ENCODE data around the gene RASAL2.
"Not testable (repeated sequence)": the region's sequence is repeated elsewhere in the genome, so short reads cannot be mapped to it uniquely, and the experiment has no call there.

Gene RASAL2

DNA sequence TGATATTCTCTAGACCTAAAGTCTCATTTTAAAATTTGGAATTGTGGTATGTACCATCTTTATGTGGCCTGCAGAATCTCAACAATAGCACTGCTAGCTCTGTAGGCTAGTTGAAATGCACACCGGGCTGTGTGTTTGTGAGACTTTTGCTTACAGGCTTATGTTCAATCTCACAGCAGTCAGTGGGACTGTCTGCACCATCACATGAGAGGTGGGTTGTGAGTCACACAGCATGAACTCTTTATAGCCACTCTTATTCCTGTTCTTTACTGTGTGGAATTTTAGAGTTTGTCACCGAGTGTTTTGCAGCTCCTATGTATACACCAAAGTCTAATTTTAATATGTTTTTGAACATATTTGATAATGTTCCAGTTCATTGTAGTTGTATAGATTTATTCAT is 74.6 kb downstream of the RASAL2 start:
- no peak for DNase-seq

DNA sequence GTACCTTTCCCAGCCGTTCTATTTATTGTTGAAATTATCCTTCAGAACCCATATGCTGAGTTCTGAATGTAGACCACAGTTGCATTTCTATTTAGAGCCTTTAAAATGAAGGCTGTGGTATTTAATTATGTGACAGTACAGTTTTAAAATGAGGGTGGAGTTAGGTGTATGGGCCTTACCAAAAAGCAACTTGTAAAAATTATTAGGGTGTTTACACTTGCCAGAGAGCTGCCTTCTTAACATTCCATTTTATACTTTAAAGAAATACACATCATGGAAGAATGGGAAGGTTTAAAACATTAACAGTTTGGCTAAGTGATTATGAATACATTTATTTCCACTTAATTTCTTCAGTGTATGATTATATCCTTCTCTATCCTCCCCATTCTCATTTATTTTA is 75.7 kb downstream of the RASAL2 start:
- no peak for DNase-seq

DNA sequence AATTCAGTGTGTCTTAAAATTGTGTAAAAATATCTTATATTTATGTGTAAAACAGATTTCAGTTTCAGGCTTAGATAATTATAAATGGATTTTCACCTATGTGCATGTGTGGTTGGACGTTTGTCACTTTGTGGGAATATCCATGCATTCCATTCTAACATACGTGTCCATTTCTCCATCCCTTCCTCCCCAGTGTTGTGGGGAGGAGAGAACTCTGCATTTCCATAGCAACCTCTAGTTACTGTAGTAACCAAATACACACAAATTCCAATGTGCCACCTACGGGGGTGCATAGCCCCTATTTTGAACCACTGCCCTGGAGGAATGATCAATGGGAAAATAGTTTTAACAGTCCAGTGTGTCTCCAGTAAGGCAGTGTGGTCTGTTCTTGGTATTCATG is 79.0 kb downstream of the RASAL2 start:
- no peak for DNase-seq

DNA sequence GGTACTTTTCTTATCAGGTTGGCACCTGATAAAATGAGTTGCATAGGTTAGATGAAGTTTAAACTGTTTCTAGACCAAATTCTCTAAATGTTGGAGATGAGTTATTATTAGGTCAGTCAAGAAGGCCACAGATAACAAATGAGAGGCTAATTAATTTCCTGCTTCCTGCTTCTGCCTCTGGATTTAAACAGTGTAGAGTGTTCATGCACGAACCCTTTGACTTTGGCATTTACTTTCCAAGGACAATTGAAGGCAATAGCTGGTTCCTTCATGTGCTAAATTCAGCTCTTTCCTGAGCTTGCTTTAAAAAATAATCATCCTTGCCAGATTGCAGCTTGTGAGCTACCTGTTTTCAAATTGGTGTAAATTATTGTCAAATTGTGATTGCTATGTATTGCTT is 80.6 kb downstream of the RASAL2 start:
- DNase-seq: no peak

DNA sequence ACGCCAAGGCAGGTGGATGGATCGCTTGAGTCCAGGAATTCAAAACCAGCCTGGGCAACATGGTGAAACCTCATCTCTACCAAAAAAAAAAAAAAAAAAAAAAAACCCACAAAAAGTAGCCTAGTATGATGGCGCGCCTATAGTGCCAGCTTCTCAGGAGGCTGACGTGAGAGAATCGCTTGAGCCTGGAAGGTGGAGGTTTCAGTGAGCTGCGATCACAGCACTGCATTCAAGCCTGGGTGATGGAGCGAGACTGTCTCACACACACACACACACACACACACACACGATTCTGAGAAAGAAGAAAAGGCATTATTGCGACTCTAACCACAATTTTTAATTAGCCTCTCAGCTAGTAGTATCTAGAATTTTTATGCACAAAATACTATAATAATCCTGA is 86.5 kb downstream of the RASAL2 start:
- DNase-seq: no peak

DNA sequence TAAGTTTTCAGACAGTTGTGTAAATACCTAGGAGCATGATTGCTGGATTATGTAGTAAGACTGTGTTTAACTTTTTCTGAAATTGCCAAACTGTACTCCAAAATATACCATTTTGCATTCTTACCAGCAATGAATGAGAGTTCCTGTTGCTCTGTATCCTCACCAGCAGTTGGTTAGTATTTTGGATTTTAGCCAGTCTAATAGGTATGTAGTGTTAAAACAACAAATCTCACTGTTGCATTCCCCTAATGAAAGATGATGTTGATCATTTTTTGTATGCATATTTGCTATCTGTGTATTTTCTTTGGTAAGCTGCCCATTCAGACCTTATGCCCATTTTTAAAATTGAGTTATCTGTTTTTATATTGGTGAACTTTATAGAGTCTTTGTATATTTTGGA is 89.9 kb downstream of the RASAL2 start:
- DNase-seq: no peak

DNA sequence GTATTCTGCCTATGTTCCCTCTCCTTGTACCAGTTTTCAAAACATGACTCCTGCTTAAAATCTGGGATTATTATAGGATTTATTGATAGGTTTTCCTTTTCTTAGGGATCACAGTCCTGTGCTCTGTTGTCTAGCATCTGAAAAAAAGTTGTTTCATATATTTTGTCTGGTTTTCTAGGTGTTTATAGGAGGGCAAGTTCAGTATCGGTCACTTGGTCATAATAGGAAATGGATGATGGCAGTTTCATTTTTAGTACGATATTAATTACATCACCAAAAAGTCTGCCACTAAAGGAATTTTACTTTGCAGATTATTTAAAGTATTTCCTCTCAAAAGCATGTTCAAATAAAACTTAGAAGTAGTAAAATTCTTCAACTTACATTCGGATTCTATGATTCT is 94.4 kb downstream of the RASAL2 start:
- no peak for DNase-seq

DNA sequence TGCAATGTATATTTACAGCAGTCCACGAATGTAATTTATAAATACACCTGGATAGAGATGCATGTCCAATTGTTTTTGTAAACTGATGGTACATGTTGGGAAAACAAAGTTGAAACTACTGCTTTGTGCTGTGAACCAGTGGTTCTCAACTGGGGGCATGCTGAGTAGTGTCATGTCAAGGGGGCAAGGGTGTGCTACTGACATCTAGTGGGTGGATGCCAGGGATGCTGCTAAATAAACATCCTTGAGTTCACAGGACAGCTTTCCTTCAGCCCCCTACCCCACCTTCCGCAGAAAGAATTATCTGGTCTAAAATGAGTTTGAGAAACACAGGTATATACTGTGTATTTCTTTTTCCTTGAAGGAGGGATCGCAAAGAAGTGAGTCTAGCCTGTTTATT is 95.9 kb downstream of the RASAL2 start:
- DNase-seq: no peak

DNA sequence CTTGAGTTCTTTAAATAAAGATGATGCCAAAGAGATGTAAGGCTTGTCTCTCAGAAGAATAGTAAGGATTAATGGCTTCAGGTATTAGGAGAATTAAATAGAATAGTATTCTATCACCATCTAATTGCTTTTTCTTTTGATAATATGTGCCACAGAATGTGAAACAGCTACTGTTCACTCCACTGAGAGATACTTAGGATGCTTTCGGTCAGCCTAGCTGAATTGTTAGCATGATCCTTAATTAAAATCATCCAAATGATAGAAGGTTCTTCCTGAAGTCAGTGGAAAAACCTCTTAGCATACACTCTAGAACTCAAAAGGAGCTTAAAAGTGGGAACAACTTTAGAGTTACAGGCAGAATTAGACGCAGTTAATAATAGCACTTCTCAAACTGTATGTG is 97.0 kb downstream of the RASAL2 start:
- no peak for DNase-seq

DNA sequence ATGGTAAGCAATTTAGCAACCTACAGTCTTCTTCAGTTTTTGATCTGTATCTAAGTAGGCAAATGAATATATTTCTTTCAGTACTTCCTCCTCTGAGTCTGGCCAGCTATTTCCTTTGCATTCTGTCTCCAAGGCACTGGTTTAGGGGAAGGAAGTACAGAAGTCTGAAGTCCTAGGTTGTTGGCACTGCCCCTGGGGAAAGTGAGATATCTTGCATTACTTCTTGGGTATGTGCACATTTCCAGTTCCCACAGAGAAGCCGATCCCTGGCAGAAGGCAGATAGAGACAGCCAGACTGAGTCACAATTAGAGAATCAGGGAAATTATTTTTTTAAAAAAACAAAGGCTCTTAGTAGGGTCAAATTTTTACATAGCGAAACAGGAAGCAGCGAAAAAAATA is 98.8 kb downstream of the RASAL2 start:
- DNase-seq: no peak

DNA sequence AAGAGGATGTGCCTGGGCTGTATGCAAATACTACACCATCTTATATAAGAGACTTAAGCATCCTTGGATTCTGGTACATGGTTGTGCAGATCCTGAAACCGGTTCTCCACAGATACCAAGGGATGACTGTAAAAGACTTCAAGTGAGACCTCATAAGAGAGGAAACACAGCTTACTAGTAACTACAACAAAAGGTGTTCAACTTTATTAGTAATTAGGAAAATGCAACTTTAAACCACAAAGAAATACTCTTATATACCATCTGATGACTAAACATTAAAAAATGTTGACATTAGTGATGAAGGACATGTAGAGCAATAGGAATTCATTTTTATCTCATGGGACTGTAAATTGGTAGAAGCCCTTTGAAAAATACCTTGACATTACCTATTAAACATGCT is 102.7 kb downstream of the RASAL2 start:
- DNase-seq: no peak

DNA sequence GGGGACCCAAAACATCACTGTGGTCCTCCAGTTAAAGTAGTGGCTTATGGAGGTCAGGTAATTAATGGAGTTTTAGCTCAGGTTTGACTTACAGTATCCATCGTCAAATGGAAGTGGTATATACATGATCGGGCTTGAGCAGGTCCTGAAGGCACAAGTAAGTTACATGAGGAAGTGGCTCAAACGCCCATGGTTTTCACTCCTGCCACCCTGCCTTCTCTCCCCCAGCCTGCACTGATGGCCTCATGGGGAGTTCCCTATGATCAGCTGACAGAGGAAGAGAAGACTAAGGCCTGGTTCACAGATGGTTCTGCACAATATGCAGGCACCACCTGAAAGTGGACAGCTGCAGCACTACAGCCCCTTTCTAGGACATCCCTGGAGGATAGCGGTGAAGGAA is 108.2 kb downstream of the RASAL2 start:
- not testable (repeated sequence) for DNase-seq

DNA sequence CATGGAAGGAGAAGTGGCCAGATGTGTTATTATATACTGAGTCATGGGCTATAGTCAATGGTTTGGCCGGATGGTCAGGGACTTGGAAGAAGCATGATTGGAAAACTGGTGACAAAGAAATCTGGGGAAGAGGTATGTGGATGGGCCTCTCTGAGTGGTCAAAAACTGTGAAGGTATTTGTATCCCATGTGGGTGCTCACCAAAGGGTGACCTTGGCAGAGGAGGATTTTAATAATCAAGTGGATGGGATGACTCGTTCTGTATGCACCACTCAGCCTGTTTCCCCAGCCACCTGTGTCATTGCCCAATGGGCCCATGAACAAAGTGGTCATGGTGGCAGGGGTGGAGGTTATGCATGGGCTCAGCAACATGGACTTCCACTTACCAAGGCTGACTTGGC is 108.6 kb downstream of the RASAL2 start:
- not testable (repeated sequence) for DNase-seq

DNA sequence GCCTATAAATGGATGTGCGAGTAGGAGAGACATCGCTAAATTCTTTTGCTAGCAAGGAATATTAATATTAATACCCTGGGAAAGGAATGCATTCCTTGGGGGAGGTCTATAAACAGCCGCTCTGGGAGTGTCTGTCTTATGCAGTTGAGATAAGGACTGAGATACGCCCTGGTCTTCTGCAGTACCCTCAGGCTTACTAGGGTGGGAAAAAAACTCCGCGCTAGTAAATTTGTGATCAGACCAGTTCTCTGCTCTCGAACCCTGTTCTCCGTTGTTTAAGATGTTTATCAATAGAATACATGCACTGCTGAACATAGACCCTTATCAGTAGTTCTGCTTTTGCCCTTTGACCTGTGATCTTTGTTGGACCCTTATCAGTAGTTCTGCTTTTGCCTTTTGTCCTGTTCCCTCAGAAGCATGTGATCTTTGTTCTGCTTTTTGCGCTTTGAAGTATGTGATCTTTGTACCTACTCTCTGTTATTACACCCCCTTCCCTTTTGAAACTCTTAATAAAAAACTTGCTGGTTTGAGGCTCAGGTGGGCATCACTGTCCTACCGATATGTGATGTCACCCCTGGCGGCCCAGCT is 114.5 kb downstream of the RASAL2 start:
- DNase-seq: not testable (repeated sequence)

DNA sequence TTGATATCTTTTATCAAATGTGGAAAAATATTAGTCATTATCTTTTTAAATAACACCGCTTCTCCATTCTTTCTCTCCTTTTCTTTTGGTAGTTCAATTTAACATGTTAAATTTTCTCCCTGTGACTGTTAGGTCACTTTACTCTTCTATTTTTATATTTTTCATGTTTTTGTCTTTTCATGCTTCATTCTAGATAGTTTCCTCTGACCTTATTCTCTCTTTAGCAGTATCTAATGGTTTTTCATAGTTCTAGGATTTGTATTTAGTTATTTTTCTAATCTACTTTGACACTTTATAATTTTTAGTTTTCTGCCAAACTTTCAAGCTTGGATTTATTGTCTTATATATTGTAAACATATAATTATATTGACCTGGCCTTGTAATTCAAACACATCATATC is 116.0 kb downstream of the RASAL2 start:
- DNase-seq: no peak

DNA sequence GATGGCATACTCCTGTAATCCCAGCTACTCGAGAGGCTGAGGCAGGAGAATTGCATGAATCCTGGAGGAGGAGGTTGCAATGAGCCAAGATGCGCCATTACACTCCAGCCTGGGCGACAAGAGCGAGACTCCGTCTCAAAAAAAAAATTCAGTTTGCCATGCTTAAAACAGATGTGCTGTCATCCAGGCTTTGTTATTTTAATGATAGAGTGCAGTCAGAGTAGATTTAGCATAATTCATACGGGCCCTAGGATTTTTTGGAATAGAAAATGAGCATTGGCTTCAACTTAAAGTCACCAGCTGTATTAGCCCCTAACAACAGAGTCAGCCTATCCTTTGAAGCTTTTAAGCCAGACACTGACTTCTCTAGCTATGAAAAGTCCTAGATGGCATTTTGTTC is 124.6 kb downstream of the RASAL2 start:
- DNase-seq: no peak

DNA sequence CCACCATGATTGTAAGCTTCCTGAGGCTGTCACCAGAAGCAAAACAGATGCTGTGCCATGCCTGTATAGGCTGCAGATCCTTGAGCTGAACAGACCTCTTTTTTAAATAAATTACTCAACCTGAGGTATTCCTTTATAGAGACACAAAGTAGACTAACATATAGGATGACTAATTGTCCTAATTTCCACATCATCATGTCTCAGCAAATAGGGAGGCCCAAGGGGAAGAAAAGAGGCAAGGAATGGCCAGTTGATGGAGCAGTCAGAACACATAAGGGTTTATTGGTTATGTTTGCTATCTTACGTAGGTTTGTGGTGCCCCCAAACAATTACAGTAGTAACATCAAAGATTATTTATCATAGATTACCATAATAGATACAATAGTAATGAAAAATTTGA is 126.2 kb downstream of the RASAL2 start:
- no peak for DNase-seq

DNA sequence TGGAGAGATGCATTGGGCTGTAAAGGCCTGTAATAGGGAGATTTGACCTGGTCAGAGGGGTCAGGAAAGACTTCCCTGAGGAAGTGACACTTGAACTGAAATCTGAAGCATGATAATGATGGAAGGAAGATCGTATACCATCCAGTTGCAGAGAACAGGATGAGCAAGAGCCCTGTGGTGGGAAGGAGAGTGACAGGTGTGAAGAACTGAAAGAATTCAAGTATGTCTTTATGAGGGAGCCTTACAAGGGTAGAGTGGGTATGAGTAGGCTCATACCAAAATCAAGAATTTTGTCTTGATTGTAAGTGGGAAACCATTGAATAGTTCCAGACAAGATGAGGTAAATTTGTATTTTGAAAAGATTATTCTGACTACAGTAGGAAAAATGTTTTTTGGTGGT is 129.4 kb downstream of the RASAL2 start:
- no peak for DNase-seq

DNA sequence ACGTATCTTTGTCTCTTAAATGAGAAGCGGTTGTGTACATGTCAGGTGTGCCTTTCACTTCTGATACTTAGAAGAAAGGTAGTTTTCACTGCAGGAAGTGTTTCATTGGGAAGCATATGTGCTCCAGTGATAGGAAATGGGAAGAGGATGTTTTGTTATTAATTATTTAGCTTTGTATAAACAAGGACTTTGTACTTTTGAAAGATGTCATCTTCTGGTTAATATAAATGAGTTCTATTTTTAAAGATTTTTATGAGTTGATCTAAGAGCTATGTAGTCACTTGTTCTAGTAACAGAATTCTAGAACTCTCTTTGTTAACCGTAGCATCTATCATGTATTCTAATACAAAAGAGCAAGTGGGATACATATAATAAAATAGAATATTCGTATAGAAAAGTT is 130.5 kb downstream of the RASAL2 start:
- DNase-seq: no peak

DNA sequence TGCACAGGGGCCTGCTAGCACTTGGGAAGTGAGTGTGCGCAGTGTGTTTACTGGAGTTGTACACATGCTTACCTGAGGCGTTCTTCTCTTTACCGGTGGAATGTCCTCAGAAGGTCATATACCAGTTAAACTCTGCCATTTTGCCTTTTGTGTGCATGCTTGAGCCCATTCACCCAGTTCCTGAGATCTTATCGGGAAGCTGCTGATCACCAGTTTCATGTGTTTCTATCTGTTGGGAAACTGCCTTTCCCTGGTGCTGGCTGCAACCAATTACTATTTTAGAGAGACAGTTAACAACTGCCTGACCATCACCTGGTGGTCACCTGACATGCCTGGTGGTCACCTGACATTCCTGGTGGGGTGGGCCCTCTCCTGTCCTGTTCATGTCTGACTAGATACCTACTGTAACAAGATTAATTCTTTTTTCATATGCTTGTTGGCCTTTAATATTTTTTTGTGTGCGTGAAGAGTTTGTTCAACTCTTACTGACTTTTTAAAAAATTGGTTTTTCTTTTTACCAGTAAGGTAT is 137.0 kb downstream of the RASAL2 start:
- no peak for DNase-seq

DNA sequence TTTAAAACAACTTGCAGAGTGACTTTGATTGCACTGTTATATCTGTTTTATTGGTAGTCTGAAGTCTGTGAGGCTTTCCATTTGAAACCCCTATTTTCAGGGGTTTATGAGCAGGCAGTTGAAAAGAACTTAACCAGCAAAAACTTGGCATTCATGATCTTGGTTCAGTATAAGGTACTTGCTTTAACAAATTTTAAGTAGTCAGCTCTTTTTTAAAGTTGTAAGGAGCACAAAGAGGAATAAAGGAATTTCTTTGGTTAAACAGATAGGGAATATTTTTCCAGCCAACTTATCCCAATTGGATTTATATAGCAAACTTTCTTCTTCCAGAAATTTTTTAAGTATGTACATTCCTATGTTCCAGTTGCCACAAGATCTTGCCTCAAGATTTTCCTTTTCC is 138.2 kb downstream of the RASAL2 start:
- no peak for DNase-seq

DNA sequence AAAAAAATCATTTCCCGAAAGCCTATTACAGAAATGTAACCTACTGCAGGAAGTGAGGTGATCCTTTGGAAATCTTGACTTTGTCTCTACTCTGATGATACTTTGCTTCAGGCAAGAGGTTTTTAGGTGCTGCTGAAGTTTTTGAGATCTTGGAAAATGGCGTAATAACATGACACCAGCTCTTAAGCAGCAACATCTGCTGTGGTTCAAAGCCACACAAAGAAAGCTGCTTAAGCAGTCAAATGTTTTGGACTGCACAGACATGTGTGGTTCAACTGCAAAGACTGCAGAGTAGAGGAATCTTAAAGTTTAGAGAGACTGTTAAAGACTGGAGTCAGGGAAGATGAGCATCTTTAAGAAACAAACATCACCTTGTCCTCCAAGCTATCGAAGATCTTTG is 139.0 kb downstream of the RASAL2 start:
- DNase-seq: no peak

DNA sequence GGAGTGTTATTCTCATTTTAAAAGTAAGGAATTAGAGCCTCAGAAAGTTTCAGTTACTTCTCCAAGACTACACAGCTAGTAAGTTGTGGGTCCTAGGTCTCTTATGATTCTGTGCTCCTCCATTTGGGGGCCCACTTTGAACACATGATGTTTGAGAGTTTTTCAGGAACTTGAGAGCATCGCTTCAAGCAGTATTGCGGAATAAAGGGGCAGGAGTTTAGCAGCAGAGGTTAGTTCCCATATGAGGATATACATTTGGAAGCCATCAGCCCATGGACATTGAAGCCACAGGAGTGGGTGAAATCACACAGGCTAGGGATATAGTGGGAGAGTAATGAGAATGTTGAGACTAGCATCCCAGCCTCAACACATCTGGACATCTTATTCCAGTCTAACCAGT is 143.2 kb downstream of the RASAL2 start:
- no peak for DNase-seq

DNA sequence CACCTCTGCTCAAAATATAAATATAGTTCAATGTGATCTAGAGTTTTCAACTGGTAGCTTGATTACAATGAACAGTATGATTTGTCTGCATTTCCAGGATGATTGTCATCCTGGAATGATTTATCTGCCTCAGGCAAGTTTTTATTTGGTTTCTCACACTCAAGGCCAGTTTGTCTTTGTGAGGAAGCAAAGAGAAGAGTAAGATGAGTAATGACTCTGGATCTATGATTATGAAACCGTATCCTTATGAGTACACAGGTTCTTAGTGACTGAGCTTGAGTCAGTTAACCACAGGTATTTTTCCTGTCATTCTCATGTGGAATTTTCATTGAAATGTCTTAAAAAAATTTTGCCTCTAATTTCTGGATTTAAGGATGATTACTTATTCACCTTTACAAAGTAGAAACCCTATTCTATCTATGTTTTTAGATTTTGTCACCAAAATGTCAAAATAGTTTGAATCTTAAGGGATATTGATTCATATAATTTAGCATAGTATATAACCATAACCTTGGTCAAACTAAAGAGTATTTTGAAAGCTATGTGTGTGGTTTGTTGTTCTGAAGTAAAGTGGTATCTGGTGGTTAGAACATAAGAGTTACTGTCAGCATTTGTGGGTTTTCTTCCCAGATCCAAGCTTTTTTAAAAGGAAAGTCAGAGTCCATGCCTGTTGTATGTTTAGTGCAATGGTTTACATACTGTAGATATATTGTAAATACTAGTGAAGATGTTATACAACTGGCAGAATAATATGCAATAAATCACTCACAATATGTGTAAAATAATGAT is 145.0 kb downstream of the RASAL2 start:
- no peak for DNase-seq

DNA sequence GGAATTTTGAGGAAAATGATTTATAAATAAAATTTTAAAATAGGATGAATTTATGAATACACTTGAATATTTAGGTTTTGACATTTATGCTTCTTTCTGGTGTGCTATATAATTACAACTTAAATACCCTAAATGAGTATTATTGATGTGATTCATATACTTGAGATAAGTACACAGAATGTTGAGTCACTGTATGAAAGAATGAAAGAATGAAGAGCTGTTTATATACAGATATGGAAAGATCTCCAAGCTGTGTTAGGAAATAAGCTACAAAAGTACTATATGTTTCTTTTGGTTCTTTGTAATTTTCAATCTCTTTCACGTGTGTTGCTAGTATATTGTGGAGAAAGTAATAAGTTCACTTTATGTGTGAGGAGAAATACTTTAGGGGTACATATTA is 147.2 kb downstream of the RASAL2 start:
- no peak for DNase-seq

All from NK-92 treated with Interleukin-12 subunit alpha and Interleukin-12 subunit beta, amount 100 ng/mL, for 24 hours (cell line).